ENCODE data around the gene RAB41. TPM values are rescaled to one million over a fixed set of nuclear protein-coding genes. Genes with fewer than 3 reads are reported as not detected.
"Not testable (repeated sequence)": the region's sequence is repeated elsewhere in the genome, so short reads cannot be mapped to it uniquely, and the experiment has no call there.

Gene RAB41
- total and polyA plus RNA-seq, 5 donors from 2014 or later: 0.37 TPM; not detected in 4

DNA sequence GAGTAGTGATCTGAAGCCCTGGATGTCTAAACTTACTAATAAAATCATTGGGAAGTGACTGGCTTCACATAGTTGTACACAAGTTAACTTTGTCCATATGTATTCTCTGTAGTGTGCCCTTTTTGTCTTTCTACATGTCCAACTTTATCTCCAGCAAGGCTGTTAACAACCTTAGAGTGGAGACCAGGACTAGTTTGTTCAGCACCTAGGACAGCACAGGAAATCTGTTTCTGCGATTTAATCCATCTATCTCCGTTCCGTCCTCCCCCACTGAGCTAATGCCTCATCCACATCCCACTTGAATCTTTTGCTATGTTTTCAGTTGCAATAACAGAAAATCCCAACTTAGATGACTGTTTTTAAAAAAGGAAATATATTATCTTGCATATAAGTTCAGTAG is 17.2 kb upstream of the RAB41 start:
- Mint-ChIP-seq H3K4me3 (no peak overlapping the region), H3K27ac (peak overlapping the region in 1 of 3 donors; percentile 38), H3K9me3 (peaks cover 0 to 4% (median 0%) of the 10 kb centered on the region in 7 donors), H3K4me1 (no peaks in the 10 kb centered on the region), H3K36me3 (no peaks in the 10 kb centered on the region), H3K27me3 (no peaks in the 10 kb centered on the region)
- no peak overlapping the region for H3K27ac ChIP-seq (ENCODE audit: insufficient read depth, low read length, poor library complexity, severe bottlenecking)
- H3K36me3 ChIP-seq (ENCODE audit: control insufficient read depth, insufficient read depth, low read length): no peaks in the 10 kb centered on the region
- no peak for ATAC-seq (ENCODE audit: low read depth in 2 of 2)
- H3K4me3 ChIP-seq (ENCODE audit: low read depth, low read length): no peak overlapping the region
- no peak for DNase-seq
- H3K4me1 ChIP-seq (ENCODE audit: control insufficient read depth, insufficient read depth, low read length, poor library complexity, severe bottlenecking): no peaks in the 10 kb centered on the region
- no peaks in the 10 kb centered on the region for H3K9me3 ChIP-seq (ENCODE audit: control insufficient read depth in 2 of 2, low read length in 2 of 2)
- no peaks in the 10 kb centered on the region for H3K27me3 ChIP-seq (ENCODE audit: control insufficient read depth, insufficient read depth, low read length)

GRCh38 chrX:70268034-70268433 is 13.9 kb upstream of the RAB41 start, which contains the start of gene ARR3:
TSS of gene ARR3 (plus strand) at chrX:70268334. CDS start at chrX:70269386, 1,052 bp downstream.
- H3K4me3 Mint-ChIP-seq: no peak within 1 kb of the TSS
- Histone ChIP-seq H3K27ac (ENCODE audit: insufficient read depth, low read length, poor library complexity, severe bottlenecking) (no peak within 1 kb of the TSS), H3K4me1 (ENCODE audit: control insufficient read depth, insufficient read depth, low read length, poor library complexity, severe bottlenecking) (no peaks in the 10 kb centered on the region), H3K36me3 (ENCODE audit: control insufficient read depth, insufficient read depth, low read length) (no peaks in the 10 kb centered on the region), H3K9me3 (ENCODE audit: control insufficient read depth in 2 of 2, low read length in 2 of 2) (no peaks in the 10 kb centered on the region), H3K27me3 (ENCODE audit: control insufficient read depth, insufficient read depth, low read length) (no peaks in the 10 kb centered on the region), H3K4me3 (ENCODE audit: low read depth, low read length) (no peak within 1 kb of the TSS)
- peaks cover 0 to 4% (median 0%) of the 10 kb centered on the region in 7 donors for H3K9me3 Mint-ChIP-seq
- peak within 1 kb of the TSS in 1 of 3 donors; percentile 47 for H3K27ac Mint-ChIP-seq
- H3K27me3 Mint-ChIP-seq: no peaks in the 10 kb centered on the region
- ATAC-seq (ENCODE audit: low read depth in 2 of 2) (no peak), DNase-seq (no peak)
- H3K36me3 Mint-ChIP-seq: no peaks in the 10 kb centered on the region
- H3K4me1 Mint-ChIP-seq: no peaks in the 10 kb centered on the region

DNA sequence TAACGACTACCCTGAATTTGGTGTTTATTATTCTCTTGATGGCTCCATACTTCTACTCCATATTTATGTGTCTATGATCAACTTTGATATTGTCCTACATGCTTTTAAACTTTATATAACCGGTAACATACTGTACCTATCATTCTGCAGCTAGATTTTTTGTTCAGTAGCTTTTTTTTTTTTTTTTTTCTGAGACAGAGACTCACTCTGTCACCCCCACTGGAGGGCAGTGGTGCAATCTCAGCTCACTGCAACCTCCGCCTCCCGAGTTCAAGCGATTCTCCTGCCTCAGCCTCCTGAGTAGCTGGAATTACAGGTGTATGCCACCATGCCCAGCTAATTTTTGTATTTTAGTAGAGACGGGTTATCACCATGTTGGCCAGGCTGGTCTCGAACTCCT is 7.9 kb upstream of the RAB41 start:
- not testable (repeated sequence) for H3K4me1 Mint-ChIP-seq; H3K36me3 Mint-ChIP-seq; ATAC-seq (ENCODE audit: low read depth in 2 of 2); H3K4me1 ChIP-seq (ENCODE audit: control insufficient read depth, insufficient read depth, low read length, poor library complexity, severe bottlenecking); DNase-seq; H3K27me3 Mint-ChIP-seq; H3K27ac ChIP-seq (ENCODE audit: insufficient read depth, low read length, poor library complexity, severe bottlenecking); H3K9me3 ChIP-seq (ENCODE audit: control insufficient read depth in 2 of 2, low read length in 2 of 2); H3K4me3 ChIP-seq (ENCODE audit: low read depth, low read length); H3K4me3 Mint-ChIP-seq; H3K9me3 Mint-ChIP-seq; H3K36me3 ChIP-seq (ENCODE audit: control insufficient read depth, insufficient read depth, low read length); H3K27ac Mint-ChIP-seq; H3K27me3 ChIP-seq (ENCODE audit: control insufficient read depth, insufficient read depth, low read length)

DNA sequence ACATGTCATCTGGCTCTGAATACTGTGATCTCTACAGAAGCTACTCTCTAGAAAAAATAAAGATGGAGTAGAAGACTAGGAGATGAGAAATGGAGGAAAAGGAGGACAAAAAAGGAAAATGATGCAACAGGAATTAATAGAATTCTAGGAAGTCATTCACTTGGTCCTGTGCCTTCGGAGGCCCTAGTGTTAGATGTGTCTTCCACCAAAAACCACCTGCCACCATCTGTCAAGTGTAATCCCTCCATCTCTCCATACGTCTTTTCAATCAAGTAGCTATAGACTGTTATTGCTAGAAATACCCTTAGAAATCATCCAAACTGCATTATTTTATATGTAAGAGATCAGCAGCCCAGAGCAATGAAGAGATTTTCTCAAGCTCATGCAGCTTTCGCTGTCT is 2.9 kb upstream of the RAB41 start:
- ATAC-seq (ENCODE audit: low read depth in 2 of 2) (no peak), DNase-seq (no peak)
- no peak overlapping the region for H3K27ac ChIP-seq (ENCODE audit: insufficient read depth, low read length, poor library complexity, severe bottlenecking)
- H3K9me3 Mint-ChIP-seq: no peaks in the 10 kb centered on the region
- H3K27me3 ChIP-seq (ENCODE audit: control insufficient read depth, insufficient read depth, low read length): no peaks in the 10 kb centered on the region
- H3K36me3 ChIP-seq (ENCODE audit: control insufficient read depth, insufficient read depth, low read length): no peaks in the 10 kb centered on the region
- H3K36me3 Mint-ChIP-seq: peaks cover 4% of the 10 kb centered on the region
- H3K27me3 Mint-ChIP-seq: no peaks in the 10 kb centered on the region
- no peaks in the 10 kb centered on the region for H3K4me1 Mint-ChIP-seq
- H3K27ac Mint-ChIP-seq: peak overlapping the region in 1 of 3 donors; percentile 76
- no peak overlapping the region for H3K4me3 Mint-ChIP-seq
- no peaks in the 10 kb centered on the region for H3K9me3 ChIP-seq (ENCODE audit: control insufficient read depth in 2 of 2, low read length in 2 of 2)
- H3K4me1 ChIP-seq (ENCODE audit: control insufficient read depth, insufficient read depth, low read length, poor library complexity, severe bottlenecking): no peaks in the 10 kb centered on the region
- H3K4me3 ChIP-seq (ENCODE audit: low read depth, low read length): no peak overlapping the region

- H3K4me1 Mint-ChIP-seq: no peaks in the 10 kb centered on the region
- DNase-seq: no peak
- no peak for ATAC-seq (ENCODE audit: low read depth in 2 of 2)
- H3K9me3 ChIP-seq (ENCODE audit: control insufficient read depth in 2 of 2, low read length in 2 of 2): no peaks in the 10 kb centered on the region
- H3K27me3 ChIP-seq (ENCODE audit: control insufficient read depth, insufficient read depth, low read length): no peaks in the 10 kb centered on the region
- no peaks in the 10 kb centered on the region for H3K9me3 Mint-ChIP-seq
- H3K4me3 Mint-ChIP-seq: peak overlapping the region in 1 of 4 donors; percentile 54
- H3K27ac Mint-ChIP-seq: no peak overlapping the region
- no peak overlapping the region for H3K4me3 ChIP-seq (ENCODE audit: low read depth, low read length)
- peaks cover 8% of the 10 kb centered on the region for H3K36me3 ChIP-seq (ENCODE audit: control insufficient read depth, insufficient read depth, low read length)
- H3K27me3 Mint-ChIP-seq: no peaks in the 10 kb centered on the region
- no peaks in the 10 kb centered on the region for H3K4me1 ChIP-seq (ENCODE audit: control insufficient read depth, insufficient read depth, low read length, poor library complexity, severe bottlenecking)
- peaks cover 4% of the 10 kb centered on the region for H3K36me3 Mint-ChIP-seq
- no peak overlapping the region for H3K27ac ChIP-seq (ENCODE audit: insufficient read depth, low read length, poor library complexity, severe bottlenecking)
These were observed 1.4 kb upstream of the RAB41 start for GRCh38 chrX:70280573-70280972.

GRCh38 chrX:70289168-70289792 is 7.3 kb downstream of the RAB41 start:
- Mint-ChIP-seq H3K4me3 (peak overlapping the region; percentile 89 to 97 (median 91)), H3K36me3 (peaks cover 8% of the 10 kb centered on the region), H3K27me3 (no peaks in the 10 kb centered on the region), H3K27ac (peak overlapping the region; percentile 74 to 87 (median 86)), H3K4me1 (peaks cover 5 to 27% (median 11%) of the 10 kb centered on the region in 4 donors), H3K9me3 (no peaks in the 10 kb centered on the region)
- Histone ChIP-seq H3K36me3 (ENCODE audit: control insufficient read depth, insufficient read depth, low read length) (peaks cover 11% of the 10 kb centered on the region), H3K4me3 (ENCODE audit: low read depth, low read length) (peak overlapping the region; percentile 75), H3K4me1 (ENCODE audit: control insufficient read depth, insufficient read depth, low read length, poor library complexity, severe bottlenecking) (peaks cover 3% of the 10 kb centered on the region), H3K27ac (ENCODE audit: insufficient read depth, low read length, poor library complexity, severe bottlenecking) (peak overlapping the region; percentile 63), H3K27me3 (ENCODE audit: control insufficient read depth, insufficient read depth, low read length) (no peaks in the 10 kb centered on the region), H3K9me3 (ENCODE audit: control insufficient read depth in 2 of 2, low read length in 2 of 2) (no peaks in the 10 kb centered on the region)
- no peak for ATAC-seq (ENCODE audit: low read depth in 2 of 2)
- DNase-seq: no peak

DNA sequence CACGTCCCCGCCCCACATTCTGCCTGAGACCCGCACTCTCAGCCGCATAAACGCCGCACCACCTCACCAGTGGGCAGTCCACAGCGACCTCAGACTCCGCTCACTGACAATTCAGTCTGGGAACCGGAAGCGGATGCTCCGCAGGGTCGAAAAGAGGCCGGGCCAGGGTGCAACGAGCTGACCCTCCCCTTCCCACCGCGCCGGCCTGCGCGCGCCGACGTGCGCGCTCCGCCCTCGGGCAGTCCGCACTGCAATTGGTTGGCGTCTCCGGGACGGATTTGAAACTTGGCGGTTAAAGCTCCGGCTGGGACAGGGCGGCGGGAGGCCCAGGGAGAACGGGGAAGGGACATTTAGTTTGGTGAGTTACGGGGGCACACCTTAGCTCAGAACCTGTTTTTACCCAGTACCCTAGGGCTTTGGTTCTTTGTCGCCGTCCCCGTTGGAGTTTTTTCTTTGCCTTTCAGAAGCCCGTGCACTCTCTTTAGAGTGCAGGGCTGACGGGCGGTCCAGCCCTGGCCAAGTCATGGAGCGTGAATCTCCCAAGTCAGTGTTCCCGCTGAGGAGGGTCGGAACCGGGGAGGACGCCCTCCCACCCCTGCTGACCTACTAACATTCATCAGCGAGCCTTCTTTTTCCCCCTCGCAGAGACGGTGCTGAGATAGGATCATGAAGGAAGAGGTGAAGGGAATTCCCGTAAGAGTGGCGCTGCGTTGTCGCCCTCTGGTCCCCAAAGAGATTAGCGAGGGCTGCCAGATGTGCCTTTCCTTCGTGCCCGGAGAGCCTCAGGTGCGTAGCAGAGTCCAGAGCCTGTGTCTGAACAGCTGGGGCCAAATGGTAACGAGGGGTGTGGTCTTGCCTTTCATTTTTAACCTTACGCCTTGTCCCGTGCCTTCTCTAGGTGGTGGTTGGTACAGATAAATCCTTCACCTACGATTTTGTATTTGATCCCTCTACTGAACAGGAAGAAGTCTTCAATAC is 8.1 kb downstream of the RAB41 start, which contains the start of the genes KIF4A and PDZD11:
TSS of gene KIF4A (plus strand) at position 312 of the 978 bp plus-strand sequence. CDS start at position 667, 355 bp downstream.
TSS of gene PDZD11 (minus strand) at position 135 of the 978 bp plus-strand sequence. CDS start 586 bp downstream, outside the sequence.
- ATAC-seq (ENCODE audit: low read depth in 2 of 2) (peak; percentile 97 to 98), DNase-seq (peak; percentile 74 to 90 (median 80))
- H3K27me3 ChIP-seq (ENCODE audit: control insufficient read depth, insufficient read depth, low read length): no peaks in the 10 kb centered on the region
- H3K4me3 ChIP-seq (ENCODE audit: low read depth, low read length): peak within 1 kb of the TSS; percentile 75
- peaks cover 3% of the 10 kb centered on the region for H3K4me1 ChIP-seq (ENCODE audit: control insufficient read depth, insufficient read depth, low read length, poor library complexity, severe bottlenecking)
- Mint-ChIP-seq H3K4me3 (peak within 1 kb of the TSS; percentile 89 to 97 (median 91)), H3K4me1 (peaks cover 5 to 27% (median 11%) of the 10 kb centered on the region in 4 donors), H3K27ac (peak within 1 kb of the TSS; percentile 74 to 87 (median 86)), H3K9me3 (no peaks in the 10 kb centered on the region), H3K36me3 (peaks cover 8% of the 10 kb centered on the region), H3K27me3 (no peaks in the 10 kb centered on the region)
- peaks cover 3% of the 10 kb centered on the region for H3K36me3 ChIP-seq (ENCODE audit: control insufficient read depth, insufficient read depth, low read length)
- H3K27ac ChIP-seq (ENCODE audit: insufficient read depth, low read length, poor library complexity, severe bottlenecking): peak within 1 kb of the TSS; percentile 63
- no peaks in the 10 kb centered on the region for H3K9me3 ChIP-seq (ENCODE audit: control insufficient read depth in 2 of 2, low read length in 2 of 2)

Data from CD4-positive, CD25-positive, alpha-beta regulatory T cell (primary cell).